SK-N-SH treated with all-trans-retinoic acid at 6 μM for 48 hours (cell line): Measurements from ENCODE around the gene TDRD7.

ENCODE experiments used
- ARNTL ChIP-seq: fragments of 450-650 bp; formaldehyde crosslinking; IDR thresholded peaks from 2 replicates; pipeline ENCODE4 v1.5.0; 2020; ENCODE audit warnings: low read depth, mild to moderate bottlenecking, moderate library complexity, borderline replicate concordance
- CSDC2 ChIP-seq: fragments of 250-450 bp; sonication (Bioruptor Pico); IDR thresholded peaks from 2 replicates; pipeline ENCODE4 v1.5.0; 2020; ENCODE audit warnings: mild to moderate bottlenecking, moderate library complexity
- OSR1 ChIP-seq: fragments of 250-450 bp; sonication (Bioruptor Pico); IDR thresholded peaks from 2 replicates; pipeline ENCODE4 v1.8.0; 2022; ENCODE audit warnings: moderate library complexity, mild to moderate bottlenecking, inconsistent platforms
- TCF4 ChIP-seq: fragments of 250-450 bp; sonication (Bioruptor Pico); IDR thresholded peaks from 2 replicates; pipeline ENCODE4 v1.8.0; 2021; ENCODE audit warnings: mild to moderate bottlenecking, moderate library complexity, borderline replicate concordance
- ZFP3 ChIP-seq: fragments of 250-450 bp; sonication (Bioruptor Pico); IDR thresholded peaks from 2 replicates; pipeline ENCODE4 v1.5.0; 2020; ENCODE audit warnings: mild to moderate bottlenecking, moderate library complexity
- ZFP30 ChIP-seq: fragments of 450-650 bp; formaldehyde crosslinking; IDR thresholded peaks from 2 replicates; pipeline ENCODE4 v1.5.0; 2022; ENCODE audit warnings: mild to moderate bottlenecking, moderate library complexity
- TF ChIP-seq, protein P1 (sequence below): fragments of 250-450 bp; sonication (Bioruptor Pico); IDR thresholded peaks from 2 replicates; pipeline ENCODE4 v1.8.0; 2020; ENCODE audit warnings: mild to moderate bottlenecking, moderate library complexity, borderline replicate concordance
- TF ChIP-seq, protein P2 (sequence below): fragments of 250-450 bp; sonication (Bioruptor Pico); IDR thresholded peaks from 2 replicates; pipeline ENCODE4 v1.5.1; 2020; ENCODE audit warnings: low read depth, mild to moderate bottlenecking, moderate library complexity

DNA sequence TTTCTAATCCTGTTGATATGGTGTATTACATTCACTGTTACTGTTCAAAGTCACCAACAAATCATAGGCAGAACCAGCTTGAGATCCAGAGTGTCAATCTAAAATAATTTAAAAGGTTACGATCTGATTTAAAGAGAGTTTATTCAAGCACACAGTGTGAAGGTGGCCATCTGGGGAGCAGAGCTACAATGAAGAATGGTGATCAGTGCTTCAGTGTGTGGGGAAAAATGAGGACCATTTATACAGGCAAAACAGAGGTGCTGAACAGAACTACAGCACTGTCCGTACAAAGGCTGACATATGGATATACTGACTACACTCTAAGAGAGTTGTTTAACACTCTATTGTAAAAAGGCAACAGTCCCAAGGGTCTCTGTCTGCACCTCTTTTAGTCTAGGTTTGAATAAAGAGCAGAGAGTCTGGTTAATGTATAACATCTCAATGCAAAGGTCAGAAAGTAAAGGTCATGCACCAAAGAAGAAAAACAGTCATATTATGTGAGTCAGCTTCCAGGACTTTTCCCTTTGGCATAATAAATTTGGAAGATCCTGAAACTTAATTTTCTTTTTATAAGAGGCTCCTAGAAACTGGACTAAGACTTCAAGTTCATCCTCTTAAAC lies 29.7 kb upstream of the TDRD7 start:
- TF ChIP-seq ZFP30 (CRISPR knock-in tag) (no peak), ARNTL (CRISPR knock-in tag) (no peak), ZFP3 (CRISPR knock-in tag) (no peak), TCF4 (CRISPR knock-in tag) (no peak), OSR1 (no peak), CSDC2 (CRISPR knock-in tag) (no peak)
- TF ChIP-seq, protein P1, sequence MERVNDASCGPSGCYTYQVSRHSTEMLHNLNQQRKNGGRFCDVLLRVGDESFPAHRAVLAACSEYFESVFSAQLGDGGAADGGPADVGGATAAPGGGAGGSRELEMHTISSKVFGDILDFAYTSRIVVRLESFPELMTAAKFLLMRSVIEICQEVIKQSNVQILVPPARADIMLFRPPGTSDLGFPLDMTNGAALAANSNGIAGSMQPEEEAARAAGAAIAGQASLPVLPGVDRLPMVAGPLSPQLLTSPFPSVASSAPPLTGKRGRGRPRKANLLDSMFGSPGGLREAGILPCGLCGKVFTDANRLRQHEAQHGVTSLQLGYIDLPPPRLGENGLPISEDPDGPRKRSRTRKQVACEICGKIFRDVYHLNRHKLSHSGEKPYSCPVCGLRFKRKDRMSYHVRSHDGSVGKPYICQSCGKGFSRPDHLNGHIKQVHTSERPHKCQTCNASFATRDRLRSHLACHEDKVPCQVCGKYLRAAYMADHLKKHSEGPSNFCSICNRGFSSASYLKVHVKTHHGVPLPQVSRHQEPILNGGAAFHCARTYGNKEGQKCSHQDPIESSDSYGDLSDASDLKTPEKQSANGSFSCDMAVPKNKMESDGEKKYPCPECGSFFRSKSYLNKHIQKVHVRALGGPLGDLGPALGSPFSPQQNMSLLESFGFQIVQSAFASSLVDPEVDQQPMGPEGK: no peak
- TF ChIP-seq, protein P2, sequence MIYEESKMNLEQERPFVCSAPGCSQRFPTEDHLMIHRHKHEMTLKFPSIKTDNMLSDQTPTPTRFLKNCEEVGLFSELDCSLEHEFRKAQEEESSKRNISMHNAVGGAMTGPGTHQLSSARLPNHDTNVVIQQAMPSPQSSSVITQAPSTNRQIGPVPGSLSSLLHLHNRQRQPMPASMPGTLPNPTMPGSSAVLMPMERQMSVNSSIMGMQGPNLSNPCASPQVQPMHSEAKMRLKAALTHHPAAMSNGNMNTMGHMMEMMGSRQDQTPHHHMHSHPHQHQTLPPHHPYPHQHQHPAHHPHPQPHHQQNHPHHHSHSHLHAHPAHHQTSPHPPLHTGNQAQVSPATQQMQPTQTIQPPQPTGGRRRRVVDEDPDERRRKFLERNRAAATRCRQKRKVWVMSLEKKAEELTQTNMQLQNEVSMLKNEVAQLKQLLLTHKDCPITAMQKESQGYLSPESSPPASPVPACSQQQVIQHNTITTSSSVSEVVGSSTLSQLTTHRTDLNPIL (CRISPR knock-in tag): no peak
